Naive thymus-derived CD8-positive, alpha-beta T cell (primary cell): ENCODE data around the gene MRPS7. TPM values are rescaled to one million over a fixed set of nuclear protein-coding genes. Genes with fewer than 3 reads are reported as not detected.

Experiments used
- ATAC-seq, 2 donors: fragments of 150-1000 bp; cut with Tn5 transposase in 1 of 2; sonication (Bioruptor Pico), chemical (Tn5 transposase) in 1 of 2; 1 replicate in 1 of 2; 2 replicates in 1 of 2; pipeline ENCODE4 v1.10.0; 2021; ENCODE audit warnings: mild to moderate bottlenecking in 2 of 2, moderate library complexity in 2 of 2
- POLR2A ChIA-PET: fragments of 350-600 bp; sonication (Branson Sonifier 250); formaldehyde crosslinking; loops from one replicate; lab custom pipeline; 2021; ENCODE audit warnings: antibody characterized with exemption; lab: Charles Lee
- DNase-seq, 10 donors: peaks; one replicate each; pipeline versions ENCODE4 v3.0.0 to v3.0.0-alpha.2; 2020 to 2022
- H3K27ac Mint-ChIP-seq, 10 donors: one replicate each; pipeline ENCODE4 v1.8.0; 2020 to 2022; ENCODE audit warnings: mild to moderate bottlenecking in 10 of 10, mixed read lengths in 10 of 10, moderate library complexity in 4 of 10, inconsistent platforms in 1 of 10
- H3K27me3 Mint-ChIP-seq, 5 donors: one replicate each; pipeline ENCODE4 v1.8.0; 2021 to 2022; ENCODE audit warnings: mixed read lengths in 5 of 5
- H3K36me3 Mint-ChIP-seq, 3 donors: one replicate each; pipeline ENCODE4 v1.8.0; 2020 to 2022; ENCODE audit warnings: mixed read lengths in 3 of 3, mild to moderate bottlenecking in 2 of 3, inconsistent platforms in 1 of 3
- H3K4me1 Mint-ChIP-seq, 4 donors: one replicate each; pipeline ENCODE4 v1.8.0; 2021 to 2022; ENCODE audit warnings: mixed read lengths in 4 of 4
- H3K4me3 Mint-ChIP-seq, 10 donors: one replicate each; pipeline ENCODE4 v1.8.0; 2020 to 2022; ENCODE audit warnings: mild to moderate bottlenecking in 10 of 10, mixed read lengths in 10 of 10, moderate library complexity in 6 of 10, inconsistent platforms in 1 of 10
- H3K9me3 Mint-ChIP-seq, 9 donors: one replicate each; pipeline ENCODE4 v1.8.0; 2020 to 2022; ENCODE audit warnings: mixed read lengths in 9 of 9, mild to moderate bottlenecking in 3 of 9, inconsistent platforms in 1 of 9, moderate library complexity in 1 of 9
- polyA plus RNA-seq, 3 donors: library from polyadenylated mRNA; unstranded; fragments of 300-500 nt; fragmentation: Illumina TruSeq; gene quantifications; one replicate each; pipeline ENCODE4 v1.2.3, GENCODE V29; 2021
- total RNA-seq, 8 experiments: library from RNA in 2 of 8; stranded (reverse) in 2 of 8; gene quantifications; one replicate each; pipeline ENCODE4 v1.2.3 and lab custom pipeline; 2021 to 2026

The MRPS7 gene
- total and polyA plus RNA-seq, 5 experiments from 2014 or later: 40.5 to 132 (median 113) TPM

- H3K27ac Mint-ChIP-seq: peak overlapping the region in 4 of 10 donors; percentile 12 to 82 (median 49)
- DNase-seq: peak in 1 of 10 donors; percentile 18
- H3K9me3 Mint-ChIP-seq: no peaks in the 10 kb centered on the region
- H3K4me3 Mint-ChIP-seq: peak overlapping the region in 1 of 10 donors; percentile 61
- peaks cover 0 to 21% (median 0%) of the 10 kb centered on the region in 4 donors for H3K4me1 Mint-ChIP-seq
- H3K36me3 Mint-ChIP-seq: no peaks in the 10 kb centered on the region
- ATAC-seq: peak in 1 of 2 donors; percentile 49
- H3K27me3 Mint-ChIP-seq: no peaks in the 10 kb centered on the region
- POLR2A ChIA-PET: interaction anchor here (1.2 to 1.4 kb wide), 2 partner anchors 50 to 114 kb away, joined by 3 to 4 read pairs; no protein-coding TSS in a partner anchor
These were observed 33.8 kb downstream of the MRPS7 start for GRCh38 chr17:75295201-75296158.

GRCh38 chr17:75300280-75300679, 38.6 kb downstream of the MRPS7 start:
- POLR2A ChIA-PET: interaction anchor here (0.6 kb wide), 1 partner anchor 296 kb away, joined by 3 read pairs; no protein-coding TSS in a partner anchor

GRCh38 chr17:75301049-75301448, 39.4 kb downstream of the MRPS7 start:
- no peak for ATAC-seq
- POLR2A ChIA-PET: interaction anchor here (0.6 to 1.0 kb wide), 2 partner anchors 14 to 296 kb away, joined by 3 read pairs; no protein-coding TSS in a partner anchor
- Mint-ChIP-seq H3K9me3 (no peaks in the 10 kb centered on the region), H3K27me3 (no peaks in the 10 kb centered on the region), H3K36me3 (no peaks in the 10 kb centered on the region), H3K4me1 (peaks cover 0 to 15% (median 1%) of the 10 kb centered on the region in 4 donors), H3K4me3 (peak overlapping the region in 1 of 10 donors; percentile 34), H3K27ac (no peak overlapping the region)
- DNase-seq: no peak

More at GRCh38 chr17:75300280-75300679, 38.6 kb downstream of the MRPS7 start:
- Mint-ChIP-seq H3K4me1 (peaks cover 0 to 18% (median 1%) of the 10 kb centered on the region in 4 donors), H3K27ac (no peak overlapping the region), H3K36me3 (no peaks in the 10 kb centered on the region), H3K9me3 (no peaks in the 10 kb centered on the region), H3K27me3 (no peaks in the 10 kb centered on the region), H3K4me3 (no peak overlapping the region)
- no peak for DNase-seq
- no peak for ATAC-seq

- H3K4me1 Mint-ChIP-seq: peaks cover 0 to 17% (median 1%) of the 10 kb centered on the region in 4 donors
- POLR2A ChIA-PET: interaction anchor here (1.0 kb wide), 1 partner anchor 14 kb away, joined by 3 read pairs; no protein-coding TSS in a partner anchor
- no peak for ATAC-seq
- H3K9me3 Mint-ChIP-seq: no peaks in the 10 kb centered on the region
- H3K27me3 Mint-ChIP-seq: no peaks in the 10 kb centered on the region
- DNase-seq: no peak
- H3K27ac Mint-ChIP-seq: no peak overlapping the region
- no peaks in the 10 kb centered on the region for H3K36me3 Mint-ChIP-seq
- H3K4me3 Mint-ChIP-seq: no peak overlapping the region
These were observed 40.0 kb downstream of the MRPS7 start for GRCh38 chr17:75301502-75302206.

DNA sequence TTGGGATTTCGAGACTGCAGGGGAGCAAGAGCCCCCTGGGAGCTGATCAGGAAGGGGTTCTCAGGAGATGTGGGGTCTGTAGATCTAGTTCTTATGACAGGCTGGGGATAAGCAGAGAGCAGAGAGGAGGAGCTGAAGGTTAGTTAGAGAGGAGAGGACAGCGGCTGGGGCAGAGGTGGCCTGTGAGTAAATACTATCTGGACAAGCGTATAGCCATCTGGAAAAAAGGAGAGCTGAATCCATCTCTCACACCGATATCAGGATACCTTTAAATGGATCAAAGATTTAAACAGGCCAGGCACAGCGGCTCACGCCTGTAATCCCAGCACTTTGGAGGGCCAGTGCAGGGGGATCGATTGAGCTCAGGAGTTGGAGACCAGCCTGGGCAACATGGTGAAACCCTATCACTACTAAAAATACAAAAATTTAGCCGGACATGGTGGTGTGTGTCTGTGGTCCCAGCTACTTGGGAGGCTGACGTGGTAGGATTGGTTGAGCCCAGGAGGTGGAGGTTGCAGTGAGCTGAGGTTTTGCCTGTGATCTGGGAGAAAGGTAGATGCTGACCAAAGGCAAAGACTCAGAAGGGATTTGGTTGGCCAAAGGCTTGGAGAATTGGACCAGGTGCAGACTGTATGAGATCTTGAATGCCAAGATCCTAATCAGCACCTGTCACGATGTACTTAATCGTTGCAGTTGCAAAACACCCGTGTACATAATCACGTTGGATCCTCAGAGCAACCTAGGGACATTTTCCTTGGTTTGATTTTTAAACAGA, 46.5 kb downstream of the MRPS7 start:
- H3K36me3 Mint-ChIP-seq: no peaks in the 10 kb centered on the region
- no peaks in the 10 kb centered on the region for H3K9me3 Mint-ChIP-seq
- no peak for DNase-seq
- no peak for ATAC-seq
- POLR2A ChIA-PET: interaction anchor here (0.5 to 0.7 kb wide), 2 partner anchors 8 to 11 kb away, joined by 3 read pairs; no protein-coding TSS in a partner anchor
- no peaks in the 10 kb centered on the region for H3K27me3 Mint-ChIP-seq
- no peak overlapping the region for H3K4me3 Mint-ChIP-seq
- H3K4me1 Mint-ChIP-seq: peaks cover 3 to 27% (median 8%) of the 10 kb centered on the region in 4 donors
- H3K27ac Mint-ChIP-seq: peak overlapping the region in 5 of 10 donors; percentile 28 to 60 (median 36)

DNA sequence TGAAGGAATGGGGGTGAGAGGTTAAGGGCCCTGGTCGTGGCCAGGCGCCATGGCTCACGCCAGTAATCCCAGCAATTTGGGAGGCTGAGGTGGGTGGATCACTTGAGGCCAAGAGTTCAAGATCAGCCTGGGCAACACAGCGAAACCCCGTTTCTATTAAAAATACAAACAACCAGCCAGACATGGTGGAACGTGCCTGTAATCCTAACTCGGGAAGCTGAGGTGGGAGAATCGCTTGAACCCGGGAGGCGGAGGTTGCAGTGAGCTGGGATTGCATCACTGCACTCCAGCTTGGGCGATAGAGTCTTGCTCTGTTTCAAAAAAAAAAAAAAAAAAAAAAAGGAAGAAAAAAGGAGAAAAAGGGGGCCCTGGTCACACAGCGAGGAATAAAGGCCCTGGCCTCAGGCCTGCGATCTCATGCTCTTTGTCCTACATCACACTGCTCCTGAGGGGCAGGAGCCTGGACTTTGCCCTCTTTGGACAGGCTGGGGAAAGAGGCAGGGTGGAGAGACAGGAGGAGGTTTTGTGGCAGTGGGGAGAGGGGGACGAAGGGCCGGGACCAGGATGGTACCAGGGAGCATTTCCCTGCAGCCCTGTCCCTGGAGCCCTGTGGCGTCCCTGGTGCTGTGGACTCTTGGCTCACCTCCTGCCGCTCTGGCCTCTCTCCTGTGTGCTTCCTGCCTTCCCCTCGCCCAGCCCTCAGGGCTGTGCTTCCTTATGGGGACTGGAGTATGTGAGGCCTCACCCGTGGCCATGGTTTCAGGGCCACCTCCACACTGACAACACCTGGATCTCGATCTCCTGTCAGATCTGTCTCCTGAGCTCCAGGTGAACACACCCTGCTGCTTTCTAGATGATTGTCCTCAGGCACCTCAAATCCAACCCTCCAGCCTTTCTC, 47.3 kb downstream of the MRPS7 start:
- Mint-ChIP-seq H3K4me3 (no peak overlapping the region), H3K9me3 (no peaks in the 10 kb centered on the region), H3K4me1 (peaks cover 6 to 31% (median 12%) of the 10 kb centered on the region in 4 donors), H3K27me3 (no peaks in the 10 kb centered on the region), H3K36me3 (no peaks in the 10 kb centered on the region), H3K27ac (peak overlapping the region in 4 of 10 donors; percentile 6 to 74 (median 41))
- POLR2A ChIA-PET: interaction anchor here (0.7 kb wide), 1 partner anchor 9 kb away, joined by 3 read pairs; no protein-coding TSS in a partner anchor
- no peak for DNase-seq
- no peak for ATAC-seq

DNA sequence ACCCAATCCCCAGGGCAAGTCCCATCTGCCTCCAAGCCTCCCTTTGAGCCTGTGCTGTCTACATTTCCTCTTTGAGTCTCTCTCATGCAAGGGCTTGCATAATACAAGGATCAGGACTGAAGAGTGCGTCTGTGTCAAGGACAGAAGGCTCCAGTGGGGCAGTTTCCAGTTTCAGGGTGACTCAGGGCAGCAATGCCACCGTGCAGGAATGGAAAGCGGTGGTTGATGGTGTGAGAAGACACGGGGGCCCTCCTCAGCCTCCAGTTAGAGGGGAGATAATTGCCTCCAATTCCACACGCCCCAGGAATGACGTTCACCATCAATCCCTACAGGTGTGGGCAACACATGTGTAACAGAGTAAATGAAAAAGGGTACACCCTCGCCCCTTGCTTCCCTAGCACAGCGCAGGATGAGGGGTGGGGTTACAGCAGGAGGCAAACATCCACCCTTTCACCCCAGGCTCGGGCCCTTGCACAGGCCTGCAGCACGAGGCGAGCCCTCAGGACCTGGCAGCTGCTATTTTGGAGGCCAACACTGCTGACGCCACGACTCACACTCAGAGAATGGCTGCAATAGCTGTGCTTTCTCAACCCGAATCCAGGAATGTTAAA, 52.4 kb downstream of the MRPS7 start:
- Mint-ChIP-seq H3K4me1 (peaks cover 6 to 39% (median 13%) of the 10 kb centered on the region in 4 donors), H3K4me3 (no peak overlapping the region), H3K36me3 (peaks cover 0 to 17% (median 0%) of the 10 kb centered on the region in 3 donors), H3K27me3 (no peaks in the 10 kb centered on the region), H3K27ac (peak overlapping the region; percentile 36 to 91 (median 80)), H3K9me3 (no peaks in the 10 kb centered on the region)
- no peak for DNase-seq
- ATAC-seq: no peak
- POLR2A ChIA-PET: interaction anchor here (0.9 kb wide), 1 partner anchor 45 kb away, joined by 3 read pairs; no protein-coding TSS in a partner anchor

- POLR2A ChIA-PET: interaction anchor here (0.6 to 1.0 kb wide), 2 partner anchors 14 to 95 kb away, joined by 3 to 6 read pairs; no protein-coding TSS in a partner anchor
- Mint-ChIP-seq H3K27me3 (no peaks in the 10 kb centered on the region), H3K36me3 (peaks cover 0 to 33% (median 2%) of the 10 kb centered on the region in 3 donors), H3K9me3 (no peaks in the 10 kb centered on the region), H3K27ac (peak overlapping the region in 4 of 10 donors; percentile 24 to 56 (median 50)), H3K4me3 (no peak overlapping the region), H3K4me1 (peaks cover 3 to 32% (median 12%) of the 10 kb centered on the region in 4 donors)
- ATAC-seq (no peak), DNase-seq (no peak)
These were observed 54.0 kb downstream of the MRPS7 start for GRCh38 chr17:75315541-75316243.
